ENCODE results near the gene DYNLT2.
"Not testable (repeated sequence)": the region's sequence is repeated elsewhere in the genome, so short reads cannot be mapped to it uniquely, and the experiment has no call there.

Gene DYNLT2

GRCh38 chr6:169775321-169775720, 23.9 kb upstream of the DYNLT2 start:
- H3K18ac ChIP-seq (ENCODE audit: low read length) = no peak overlapping the region
- no peak overlapping the region for H3K56ac ChIP-seq (ENCODE audit: low read length)
- no CpG with 5 or more reads among the region's 10 CpGs for WGBS (ENCODE audit: extremely low coverage, insufficient coverage, low lambda C conversion rate)
- H3K27me3 ChIP-seq (ENCODE audit: insufficient read depth, low read length, poor library complexity) = no peaks in the 10 kb centered on the region
- H3K27ac ChIP-seq (ENCODE audit: low read depth, low read length) = peak overlapping the region; percentile 19
- no peak overlapping the region for H2BK15ac ChIP-seq (replicated peaks; ENCODE audit: low read depth)
- H3K79me2 ChIP-seq (ENCODE audit: control insufficient read depth, insufficient read depth, low read length) = no peaks in the 10 kb centered on the region
- no peak overlapping the region for H3K4ac ChIP-seq (ENCODE audit: low read depth, low read length)
- no peak overlapping the region for H4K5ac ChIP-seq (ENCODE audit: low read length)
- no peaks in the 10 kb centered on the region for H3K79me1 ChIP-seq (ENCODE audit: low read length)
- no peak overlapping the region for H3K9ac ChIP-seq (ENCODE audit: low read length)
- no peak overlapping the region for H2AK5ac ChIP-seq (ENCODE audit: low read length)
- H3K23ac ChIP-seq (ENCODE audit: low read length) = no peak overlapping the region
- H3K36me3 ChIP-seq (ENCODE audit: control insufficient read depth, insufficient read depth, low read length) = peaks cover 3% of the 10 kb centered on the region
- no peak overlapping the region for H2BK120ac ChIP-seq (ENCODE audit: low read depth, low read length)
- no peaks in the 10 kb centered on the region for H3K4me1 ChIP-seq (ENCODE audit: control insufficient read depth, low read depth, low read length)
- H3K4me2 ChIP-seq (ENCODE audit: low read length) = no peak overlapping the region
- no peak overlapping the region for H3K4me3 ChIP-seq (ENCODE audit: low read length)
- no peak for DNase-seq
- H4K8ac ChIP-seq (ENCODE audit: low read depth, low read length) = no peak overlapping the region
- H2BK5ac ChIP-seq (ENCODE audit: low read length) = no peak overlapping the region

GRCh38 chr6:169774347-169774746, 23.0 kb upstream of the DYNLT2 start:
- Histone ChIP-seq H3K9ac (ENCODE audit: low read length) (no peak overlapping the region), H3K4me1 (ENCODE audit: control insufficient read depth, low read depth, low read length) (no peaks in the 10 kb centered on the region), H3K36me3 (ENCODE audit: control insufficient read depth, insufficient read depth, low read length) (peaks cover 3% of the 10 kb centered on the region), H2BK15ac (replicated peaks; ENCODE audit: low read depth) (no peak overlapping the region), H3K4me3 (ENCODE audit: low read length) (no peak overlapping the region), H4K8ac (ENCODE audit: low read depth, low read length) (no peak overlapping the region), H3K56ac (ENCODE audit: low read length) (peak overlapping the region; percentile 34), H2BK120ac (ENCODE audit: low read depth, low read length) (no peak overlapping the region), H2AK5ac (ENCODE audit: low read length) (no peak overlapping the region), H3K18ac (ENCODE audit: low read length) (no peak overlapping the region), H3K23ac (ENCODE audit: low read length) (no peak overlapping the region), H2BK5ac (ENCODE audit: low read length) (no peak overlapping the region), H3K27ac (ENCODE audit: low read depth, low read length) (no peak overlapping the region), H3K79me2 (ENCODE audit: control insufficient read depth, insufficient read depth, low read length) (no peaks in the 10 kb centered on the region), H4K5ac (ENCODE audit: low read length) (no peak overlapping the region), H3K4ac (ENCODE audit: low read depth, low read length) (no peak overlapping the region), H3K27me3 (ENCODE audit: insufficient read depth, low read length, poor library complexity) (no peaks in the 10 kb centered on the region), H3K79me1 (ENCODE audit: low read length) (no peaks in the 10 kb centered on the region), H3K4me2 (ENCODE audit: low read length) (no peak overlapping the region)
- peak; percentile 54 for DNase-seq
- no CpG with 5 or more reads among the region's 9 CpGs for WGBS (ENCODE audit: extremely low coverage, insufficient coverage, low lambda C conversion rate)

- Histone ChIP-seq H3K79me2 (ENCODE audit: control insufficient read depth, insufficient read depth, low read length) (no peaks in the 10 kb centered on the region), H3K4me3 (ENCODE audit: low read length) (no peak overlapping the region), H2BK5ac (ENCODE audit: low read length) (no peak overlapping the region), H3K27me3 (ENCODE audit: insufficient read depth, low read length, poor library complexity) (no peaks in the 10 kb centered on the region), H3K79me1 (ENCODE audit: low read length) (no peaks in the 10 kb centered on the region), H3K4ac (ENCODE audit: low read depth, low read length) (no peak overlapping the region), H3K56ac (ENCODE audit: low read length) (no peak overlapping the region), H3K27ac (ENCODE audit: low read depth, low read length) (no peak overlapping the region), H2BK120ac (ENCODE audit: low read depth, low read length) (no peak overlapping the region), H3K4me2 (ENCODE audit: low read length) (no peak overlapping the region), H3K23ac (ENCODE audit: low read length) (no peak overlapping the region), H2BK15ac (replicated peaks; ENCODE audit: low read depth) (no peak overlapping the region), H3K4me1 (ENCODE audit: control insufficient read depth, low read depth, low read length) (peaks cover 3% of the 10 kb centered on the region), H3K9ac (ENCODE audit: low read length) (no peak overlapping the region), H2AK5ac (ENCODE audit: low read length) (no peak overlapping the region), H4K8ac (ENCODE audit: low read depth, low read length) (no peak overlapping the region), H4K5ac (ENCODE audit: low read length) (no peak overlapping the region), H3K18ac (ENCODE audit: low read length) (no peak overlapping the region), H3K36me3 (ENCODE audit: control insufficient read depth, insufficient read depth, low read length) (peaks cover 4% of the 10 kb centered on the region)
- no peak for DNase-seq
- WGBS (ENCODE audit: extremely low coverage, insufficient coverage, low lambda C conversion rate) = no CpG with 5 or more reads among the region's 13 CpGs
Observed at GRCh38 chr6:169766921-169767736, 15.8 kb upstream of the DYNLT2 start.

GRCh38 chr6:169766232-169766631, 14.9 kb upstream of the DYNLT2 start:
- no peaks in the 10 kb centered on the region for H3K79me1 ChIP-seq (ENCODE audit: low read length)
- no peaks in the 10 kb centered on the region for H3K27me3 ChIP-seq (ENCODE audit: insufficient read depth, low read length, poor library complexity)
- H3K36me3 ChIP-seq (ENCODE audit: control insufficient read depth, insufficient read depth, low read length) = peaks cover 3% of the 10 kb centered on the region
- H3K27ac ChIP-seq (ENCODE audit: low read depth, low read length) = no peak overlapping the region
- no peak overlapping the region for H3K56ac ChIP-seq (ENCODE audit: low read length)
- H3K18ac ChIP-seq (ENCODE audit: low read length) = no peak overlapping the region
- no peak overlapping the region for H4K8ac ChIP-seq (ENCODE audit: low read depth, low read length)
- H3K79me2 ChIP-seq (ENCODE audit: control insufficient read depth, insufficient read depth, low read length) = no peaks in the 10 kb centered on the region
- H3K4ac ChIP-seq (ENCODE audit: low read depth, low read length) = no peak overlapping the region
- H3K9ac ChIP-seq (ENCODE audit: low read length) = no peak overlapping the region
- no peak overlapping the region for H2AK5ac ChIP-seq (ENCODE audit: low read length)
- H3K4me3 ChIP-seq (ENCODE audit: low read length) = no peak overlapping the region
- no peak overlapping the region for H2BK120ac ChIP-seq (ENCODE audit: low read depth, low read length)
- no peak overlapping the region for H3K4me2 ChIP-seq (ENCODE audit: low read length)
- H4K5ac ChIP-seq (ENCODE audit: low read length) = no peak overlapping the region
- no peak overlapping the region for H2BK15ac ChIP-seq (replicated peaks; ENCODE audit: low read depth)
- no peak overlapping the region for H3K23ac ChIP-seq (ENCODE audit: low read length)
- peaks cover 3% of the 10 kb centered on the region for H3K4me1 ChIP-seq (ENCODE audit: control insufficient read depth, low read depth, low read length)
- no peak overlapping the region for H2BK5ac ChIP-seq (ENCODE audit: low read length)
- DNase-seq = no peak
- no CpG with 5 or more reads among the region's 5 CpGs for WGBS (ENCODE audit: extremely low coverage, insufficient coverage, low lambda C conversion rate)

GRCh38 chr6:169765789-169766188, 14.4 kb upstream of the DYNLT2 start:
- not testable (repeated sequence) for H3K4me1 ChIP-seq (ENCODE audit: control insufficient read depth, low read depth, low read length); H3K18ac ChIP-seq (ENCODE audit: low read length); H3K4ac ChIP-seq (ENCODE audit: low read depth, low read length); H2BK120ac ChIP-seq (ENCODE audit: low read depth, low read length); H4K5ac ChIP-seq (ENCODE audit: low read length); H3K79me2 ChIP-seq (ENCODE audit: control insufficient read depth, insufficient read depth, low read length); H3K4me3 ChIP-seq (ENCODE audit: low read length); H2AK5ac ChIP-seq (ENCODE audit: low read length); H3K36me3 ChIP-seq (ENCODE audit: control insufficient read depth, insufficient read depth, low read length); H3K27ac ChIP-seq (ENCODE audit: low read depth, low read length); H3K4me2 ChIP-seq (ENCODE audit: low read length); H3K79me1 ChIP-seq (ENCODE audit: low read length); H2BK15ac ChIP-seq (replicated peaks; ENCODE audit: low read depth); H4K8ac ChIP-seq (ENCODE audit: low read depth, low read length); H3K56ac ChIP-seq (ENCODE audit: low read length); DNase-seq; H3K23ac ChIP-seq (ENCODE audit: low read length); H3K9ac ChIP-seq (ENCODE audit: low read length); H2BK5ac ChIP-seq (ENCODE audit: low read length); H3K27me3 ChIP-seq (ENCODE audit: insufficient read depth, low read length, poor library complexity)
- no CpG with 5 or more reads among the region's 10 CpGs for WGBS (ENCODE audit: extremely low coverage, insufficient coverage, low lambda C conversion rate)

DNA sequence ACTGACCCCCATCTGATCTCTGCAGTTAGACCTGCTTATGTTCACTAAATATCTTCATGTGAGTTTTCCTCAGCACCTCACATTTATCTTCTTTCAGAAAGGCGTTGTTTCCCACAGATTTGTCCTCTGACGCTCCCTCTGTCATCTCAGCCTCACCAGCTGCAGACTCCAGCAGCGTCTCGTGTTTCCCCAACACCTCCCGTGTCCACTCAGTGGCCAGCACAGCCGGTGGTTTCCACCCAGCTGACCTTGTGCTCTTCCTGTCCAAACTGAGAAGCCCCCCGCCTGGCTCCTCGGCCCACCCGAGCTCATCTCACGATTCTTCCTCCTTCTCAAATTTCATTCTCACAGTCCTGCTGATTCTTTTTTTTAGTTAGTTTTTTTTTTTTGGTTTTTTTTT, 12.5 kb upstream of the DYNLT2 start:
- H3K4me2 ChIP-seq (ENCODE audit: low read length) = no peak overlapping the region
- H2BK5ac ChIP-seq (ENCODE audit: low read length) = no peak overlapping the region
- H3K9ac ChIP-seq (ENCODE audit: low read length) = no peak overlapping the region
- H2AK5ac ChIP-seq (ENCODE audit: low read length) = no peak overlapping the region
- no peak for DNase-seq
- no peak overlapping the region for H4K8ac ChIP-seq (ENCODE audit: low read depth, low read length)
- H3K18ac ChIP-seq (ENCODE audit: low read length) = no peak overlapping the region
- no peak overlapping the region for H4K5ac ChIP-seq (ENCODE audit: low read length)
- no peaks in the 10 kb centered on the region for H3K4me1 ChIP-seq (ENCODE audit: control insufficient read depth, low read depth, low read length)
- H3K56ac ChIP-seq (ENCODE audit: low read length) = no peak overlapping the region
- H3K27ac ChIP-seq (ENCODE audit: low read depth, low read length) = no peak overlapping the region
- no peaks in the 10 kb centered on the region for H3K79me2 ChIP-seq (ENCODE audit: control insufficient read depth, insufficient read depth, low read length)
- no peak overlapping the region for H3K4me3 ChIP-seq (ENCODE audit: low read length)
- no peaks in the 10 kb centered on the region for H3K27me3 ChIP-seq (ENCODE audit: insufficient read depth, low read length, poor library complexity)
- no peak overlapping the region for H3K23ac ChIP-seq (ENCODE audit: low read length)
- no peak overlapping the region for H2BK120ac ChIP-seq (ENCODE audit: low read depth, low read length)
- no peaks in the 10 kb centered on the region for H3K79me1 ChIP-seq (ENCODE audit: low read length)
- H3K36me3 ChIP-seq (ENCODE audit: control insufficient read depth, insufficient read depth, low read length) = peaks cover 3% of the 10 kb centered on the region
- no CpG with 5 or more reads among the region's 10 CpGs for WGBS (ENCODE audit: extremely low coverage, insufficient coverage, low lambda C conversion rate)
- no peak overlapping the region for H2BK15ac ChIP-seq (replicated peaks; ENCODE audit: low read depth)
- no peak overlapping the region for H3K4ac ChIP-seq (ENCODE audit: low read depth, low read length)
